ENCODE measurements around the gene PAX4. TPM values are rescaled to one million over a fixed set of nuclear protein-coding genes. Genes with fewer than 3 reads are reported as not detected.

Gene PAX4
- not detected in 2 replicates for total RNA-seq

- DNase-seq (ENCODE audit: low read depth in 2 of 2) = no peak
Measured at GRCh38 chr7:127618042-127618441, at the start of gene PAX4. TSS of gene PAX4 (minus strand) at chr7:127618142. CDS start at chr7:127615928, 2,214 bp downstream.

DNA sequence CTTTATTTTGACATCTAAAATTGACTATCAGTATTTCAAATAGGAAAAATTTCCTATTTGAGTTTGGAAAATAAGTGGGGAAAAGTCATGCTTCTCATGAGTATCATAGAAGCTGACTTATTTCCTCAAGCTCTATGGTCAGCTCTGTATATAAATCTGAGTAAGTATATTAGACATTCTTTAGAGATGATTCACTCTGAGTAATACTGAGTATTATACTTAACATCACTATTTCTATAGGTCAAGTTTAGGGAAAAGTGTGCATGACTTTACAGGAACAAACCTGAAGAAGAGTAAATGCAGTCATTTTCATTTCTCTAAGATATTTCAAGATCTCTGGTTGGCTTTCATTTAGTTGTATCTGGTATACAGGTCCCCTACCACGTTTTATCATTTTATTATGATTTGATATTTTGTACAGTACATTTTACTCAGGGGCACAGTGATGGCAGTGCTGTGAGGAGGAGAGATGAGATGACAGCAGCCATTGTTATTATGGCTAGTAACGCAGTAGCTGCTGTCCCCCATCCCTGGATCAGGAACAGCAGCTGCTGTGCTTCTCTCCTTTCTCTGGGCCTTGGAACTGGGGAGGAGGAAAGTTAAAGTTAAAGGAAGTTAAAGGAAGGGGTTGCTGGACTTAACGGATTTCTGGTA, 49.2 kb upstream of the PAX4 start:
- DNase-seq (ENCODE audit: low read depth in 2 of 2) = peak in 1 of 2 donors; percentile 50

GRCh38 chr7:127666602-127667001, 48.7 kb upstream of the PAX4 start:
- DNase-seq (ENCODE audit: low read depth in 2 of 2) = peak in 1 of 2 donors; percentile 23

GRCh38 chr7:127665922-127666321, 48.0 kb upstream of the PAX4 start:
- no peak for DNase-seq (ENCODE audit: low read depth in 2 of 2)

GRCh38 chr7:127658970-127659630, 41.2 kb upstream of the PAX4 start:
- DNase-seq (ENCODE audit: low read depth in 2 of 2) = no peak

- no peak for DNase-seq (ENCODE audit: low read depth in 2 of 2)
Measured at GRCh38 chr7:127657500-127657899, 39.6 kb upstream of the PAX4 start.

- no peak for DNase-seq (ENCODE audit: low read depth in 2 of 2)
Measured at GRCh38 chr7:127655720-127656119, 37.8 kb upstream of the PAX4 start.

GRCh38 chr7:127654404-127655394, 36.8 kb upstream of the PAX4 start:
- DNase-seq (ENCODE audit: low read depth in 2 of 2) = peak; percentile 11 to 16

DNA sequence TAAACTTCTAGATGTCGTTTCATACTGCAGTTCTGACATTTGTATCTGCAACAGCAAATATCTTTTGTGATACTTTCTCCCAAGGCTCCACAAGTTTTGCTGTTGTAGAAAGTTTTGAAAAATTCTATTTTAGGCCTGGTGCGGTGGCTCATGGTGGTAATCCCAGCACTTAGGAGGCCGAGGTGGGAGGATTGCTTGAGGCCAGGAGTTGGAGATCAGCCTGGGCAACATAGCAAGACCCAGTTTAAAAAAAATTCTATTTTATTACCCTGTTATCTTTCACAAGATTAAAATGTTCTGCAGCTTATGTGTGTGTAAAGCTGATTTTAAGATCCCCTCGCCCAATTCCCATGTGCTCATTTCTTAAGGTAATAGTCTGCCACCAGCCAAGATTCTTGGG, 35.5 kb upstream of the PAX4 start:
- DNase-seq (ENCODE audit: low read depth in 2 of 2) = no peak

- DNase-seq (ENCODE audit: low read depth in 2 of 2) = peak in 1 of 2 donors; percentile 17
Measured at GRCh38 chr7:127652333-127653248, 34.6 kb upstream of the PAX4 start.

- peak; percentile 98 to 99 for DNase-seq (ENCODE audit: low read depth in 2 of 2)
Measured at GRCh38 chr7:127651556-127652332, 33.8 kb upstream of the PAX4 start, which contains the start of gene SND1. TSS of gene SND1 (plus strand) at chr7:127652194. CDS start at chr7:127652374, 180 bp downstream.

GRCh38 chr7:127650847-127651555, 33.1 kb upstream of the PAX4 start:
- DNase-seq (ENCODE audit: low read depth in 2 of 2) = peak in 1 of 2 donors; percentile 65

DNA sequence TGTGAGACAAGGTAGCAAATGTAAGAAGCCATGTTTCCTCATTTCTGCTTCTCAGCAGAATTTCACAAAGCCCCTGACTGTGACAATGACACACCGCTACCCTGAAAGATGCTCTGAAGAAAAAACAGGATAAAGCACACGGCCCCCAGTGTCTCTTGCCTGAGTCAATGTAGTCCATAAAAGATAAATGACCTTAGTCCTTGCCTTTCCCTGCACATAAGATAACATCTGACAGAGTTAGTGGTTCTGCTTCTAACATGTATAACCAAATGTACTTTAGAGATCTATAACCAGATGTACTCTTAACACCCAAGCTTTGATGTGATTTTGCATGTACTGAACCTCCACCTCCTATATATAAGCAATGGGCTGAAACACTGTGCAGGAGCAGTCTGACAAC, 31.0 kb upstream of the PAX4 start:
- no peak for DNase-seq (ENCODE audit: low read depth in 2 of 2)

DNA sequence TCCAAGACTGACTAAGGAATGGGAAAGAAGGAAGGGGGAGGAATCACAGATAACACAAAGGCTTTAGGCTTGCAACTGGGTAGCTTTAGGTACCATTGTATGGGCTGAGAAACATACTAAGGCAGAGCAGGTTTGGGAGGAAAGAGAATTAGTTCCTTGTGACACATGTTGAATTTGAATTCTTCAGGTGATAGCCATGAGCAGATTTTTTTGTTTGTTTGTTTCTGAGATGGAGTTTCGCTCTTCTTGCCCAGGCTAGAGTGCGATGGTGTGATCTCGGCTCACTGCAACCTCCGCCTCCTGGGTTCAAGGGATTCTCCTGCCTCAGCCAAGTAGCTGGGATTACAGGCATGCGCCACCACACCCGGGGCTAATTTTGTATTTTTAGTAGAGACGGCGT, 29.7 kb upstream of the PAX4 start:
- no peak for DNase-seq (ENCODE audit: low read depth in 2 of 2)

GRCh38 chr7:127644484-127644883, 26.5 kb upstream of the PAX4 start:
- DNase-seq (ENCODE audit: low read depth in 2 of 2) = no peak

DNA sequence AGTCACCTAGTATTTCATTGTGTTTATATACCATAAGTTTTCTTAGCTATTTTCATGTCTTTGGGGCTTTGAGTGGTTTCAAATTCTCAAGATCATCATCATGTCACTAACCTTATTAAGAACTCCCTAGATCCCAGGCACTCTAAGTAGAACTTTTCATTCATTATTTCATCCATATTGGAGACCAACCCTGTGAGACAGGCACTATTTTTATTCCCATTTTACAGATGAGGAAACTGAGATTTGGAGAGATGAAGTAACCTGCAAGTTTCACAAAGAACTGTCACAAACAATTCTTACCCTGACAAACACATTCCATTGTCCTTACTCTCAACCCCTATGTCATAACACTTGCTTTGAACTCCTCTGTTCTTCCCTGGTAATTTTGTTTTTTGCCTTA, 20.3 kb upstream of the PAX4 start:
- no peak for DNase-seq (ENCODE audit: low read depth in 2 of 2)

DNA sequence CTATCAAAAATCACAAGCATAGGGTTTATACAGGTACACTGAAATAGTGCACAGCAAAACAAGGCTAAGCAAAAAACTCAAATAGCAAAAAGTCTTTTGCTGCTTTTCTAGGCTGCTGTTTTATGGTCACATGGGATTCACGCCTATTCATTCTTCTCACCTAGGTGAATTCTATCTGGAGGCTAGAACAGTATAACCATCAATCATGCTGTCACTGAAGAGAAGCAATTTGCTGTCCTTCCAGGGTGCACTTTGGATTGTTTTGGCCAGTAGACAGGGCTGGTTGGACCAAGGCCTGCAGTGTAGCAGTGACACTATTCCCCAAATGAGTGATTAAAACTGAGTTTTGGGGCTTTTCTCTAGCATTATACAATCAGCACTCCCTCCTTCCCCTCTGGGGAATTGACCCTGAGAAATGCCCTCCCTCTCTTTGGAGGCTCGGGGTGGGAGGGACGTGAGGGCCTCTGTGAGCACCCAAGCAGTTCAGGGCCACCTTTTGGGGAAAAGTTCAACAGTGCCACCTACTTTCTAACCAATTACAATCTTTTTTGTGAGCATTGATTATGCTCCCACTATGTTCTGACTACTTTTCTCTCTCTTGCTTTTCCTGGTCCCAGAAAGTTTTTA, 17.8 kb upstream of the PAX4 start:
- DNase-seq (ENCODE audit: low read depth in 2 of 2) = no peak

DNA sequence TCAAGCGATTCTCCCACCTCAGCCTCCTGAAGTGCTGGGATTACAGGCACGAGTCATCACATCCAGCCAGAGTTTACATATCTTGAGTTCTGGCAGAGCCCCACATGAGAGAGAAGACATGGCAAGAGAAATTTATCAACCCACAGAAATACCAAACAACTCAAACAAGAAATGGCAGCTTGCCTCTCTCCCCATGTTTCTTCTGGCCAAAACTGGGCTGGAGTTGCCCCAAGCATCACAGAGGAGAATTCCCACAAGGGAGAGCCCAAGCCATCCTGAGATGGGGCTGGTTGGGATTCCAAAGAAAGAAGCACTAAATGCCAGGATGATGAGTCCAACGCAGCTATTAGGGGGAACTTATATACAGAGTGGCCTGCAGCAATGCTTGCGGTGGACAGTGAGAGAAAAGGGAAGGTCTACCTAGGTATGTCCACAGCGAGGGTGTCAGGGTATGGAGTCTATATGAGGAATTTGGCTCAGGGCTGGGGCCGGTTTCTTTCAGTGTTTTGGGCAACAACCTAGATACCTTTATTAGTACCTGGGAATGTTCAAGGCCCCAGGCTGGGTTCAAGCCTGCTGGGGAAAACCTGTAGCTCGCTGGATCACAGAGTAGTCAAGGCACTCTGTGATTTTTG, 14.5 kb upstream of the PAX4 start:
- DNase-seq (ENCODE audit: low read depth in 2 of 2) = no peak

All from dermis microvascular lymphatic vessel endothelial cell (primary cell).